RKO (cell line): ENCODE data around the gene SLC16A6.
"Not testable (repeated sequence)": the region's sequence is repeated elsewhere in the genome, so short reads cannot be mapped to it uniquely, and the experiment has no call there.

Experiments
- DNase-seq: peaks from one replicate; pipeline ENCODE4 v3.0.0-alpha.2; 2016; ENCODE audit warnings: low spot score

The SLC16A6 gene

GRCh38 chr17:68248199-68248825 lies 42.6 kb downstream of the SLC16A6 start:
- peak; percentile 43 for DNase-seq

- peak; percentile 85 for DNase-seq
These were observed 43.3 kb downstream of the SLC16A6 start, which contains the start of gene AMZ2 for GRCh38 chr17:68247445-68248198. Gene AMZ2 (plus strand): TSS chr17:68248043. CDS start chr17:68250188, 2,145 bp downstream.

- peak; percentile 33 for DNase-seq
These were observed 44.5 kb downstream of the SLC16A6 start for GRCh38 chr17:68246271-68247028.

GRCh38 chr17:68239632-68240366 lies 51.1 kb downstream of the SLC16A6 start:
- no peak for DNase-seq

- no peak for DNase-seq
These were observed 52.1 kb downstream of the SLC16A6 start for GRCh38 chr17:68238871-68239253.

GRCh38 chr17:68238164-68238870 lies 52.6 kb downstream of the SLC16A6 start:
- no peak for DNase-seq

- DNase-seq: not testable (repeated sequence)
These were observed 53.4 kb downstream of the SLC16A6 start for GRCh38 chr17:68237369-68238163.

GRCh38 chr17:68235336-68235791 lies 55.6 kb downstream of the SLC16A6 start:
- not testable (repeated sequence) for DNase-seq

GRCh38 chr17:68234726-68235335 lies 56.1 kb downstream of the SLC16A6 start:
- DNase-seq: peak; percentile 93

- DNase-seq: not testable (repeated sequence)
These were observed 58.2 kb downstream of the SLC16A6 start for GRCh38 chr17:68232741-68233140.

- DNase-seq: no peak
These were observed 59.4 kb downstream of the SLC16A6 start for GRCh38 chr17:68231541-68231940.

GRCh38 chr17:68231131-68231530 lies 59.8 kb downstream of the SLC16A6 start:
- DNase-seq: not testable (repeated sequence)

GRCh38 chr17:68229619-68230018 lies 61.3 kb downstream of the SLC16A6 start:
- no peak for DNase-seq

- no peak for DNase-seq
These were observed 61.9 kb downstream of the SLC16A6 start for GRCh38 chr17:68228817-68229570.

- DNase-seq: not testable (repeated sequence)
These were observed 62.8 kb downstream of the SLC16A6 start for GRCh38 chr17:68228039-68228680.

GRCh38 chr17:68225055-68225454 lies 65.9 kb downstream of the SLC16A6 start:
- not testable (repeated sequence) for DNase-seq

GRCh38 chr17:68222606-68223005 lies 68.3 kb downstream of the SLC16A6 start:
- no peak for DNase-seq

GRCh38 chr17:68221786-68222185 lies 69.1 kb downstream of the SLC16A6 start:
- no peak for DNase-seq

GRCh38 chr17:68220786-68221185 lies 70.1 kb downstream of the SLC16A6 start:
- DNase-seq: not testable (repeated sequence)
